ENCODE data around the gene SLC29A4.
"Not testable (repeated sequence)": the region's sequence is repeated elsewhere in the genome, so short reads cannot be mapped to it uniquely, and the experiment has no call there.

- not testable (repeated sequence) for TF ChIP-seq CTCF (conservative IDR thresholded peaks at IDR 0.05; ENCODE audit: low read depth, low read length); RAD21 (IDR thresholded peaks at IDR 0.05; ENCODE audit: low read length); MAZ (IDR thresholded peaks at IDR 0.05; ENCODE audit: borderline replicate concordance, low read depth, low read length); POLR2A (IDR thresholded peaks at IDR 0.05; ENCODE audit: low read depth, low read length); CEBPB (IDR thresholded peaks at IDR 0.05; ENCODE audit: low read depth, low read length); ELK1 (IDR thresholded peaks at IDR 0.05; ENCODE audit: borderline replicate concordance, low read depth, low read length)
These were observed 6.6 kb upstream of the SLC29A4 start for GRCh38 chr7:5276123-5276522.
